Breast epithelium (tissue), 3 donors: ENCODE results near the gene STRAP.

Experiments used
- POLR2AphosphoS5 ChIP-seq, 3 donors: sonication (generic); formaldehyde crosslinking; IDR thresholded peaks; one replicate each; pipeline ENCODE4 v1.6.1; 2017; ENCODE audit warnings: antibody characterized with exemption in 3 of 3
- TF ChIP-seq, protein P1 (sequence below), 3 donors: fragments of 450-650 bp; IDR thresholded peaks; one replicate each; pipeline ENCODE4 v1.5.1; 2016 to 2017; ENCODE audit warnings: antibody characterized with exemption in 3 of 3, mild to moderate bottlenecking in 3 of 3, moderate library complexity in 3 of 3

DNA sequence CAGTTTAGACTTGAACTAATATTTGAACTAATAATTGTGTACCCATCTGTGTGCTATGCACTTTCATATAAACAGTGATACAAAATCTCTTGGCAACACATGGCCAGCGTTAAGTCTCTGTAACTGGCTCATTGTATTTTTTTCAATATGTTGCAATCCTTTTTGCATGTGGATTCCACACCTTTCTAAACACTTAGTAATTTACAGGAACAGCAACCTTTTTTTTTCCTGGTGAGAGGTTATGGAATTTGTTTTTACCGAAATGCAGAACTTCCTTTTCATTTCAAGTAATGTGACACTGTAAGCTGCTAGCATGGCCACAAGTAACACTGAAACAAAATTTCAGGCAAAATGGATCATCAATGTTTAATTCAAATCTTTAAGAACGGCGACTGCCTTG is 47.6 kb upstream of the STRAP start:
- TF ChIP-seq, protein P1, sequence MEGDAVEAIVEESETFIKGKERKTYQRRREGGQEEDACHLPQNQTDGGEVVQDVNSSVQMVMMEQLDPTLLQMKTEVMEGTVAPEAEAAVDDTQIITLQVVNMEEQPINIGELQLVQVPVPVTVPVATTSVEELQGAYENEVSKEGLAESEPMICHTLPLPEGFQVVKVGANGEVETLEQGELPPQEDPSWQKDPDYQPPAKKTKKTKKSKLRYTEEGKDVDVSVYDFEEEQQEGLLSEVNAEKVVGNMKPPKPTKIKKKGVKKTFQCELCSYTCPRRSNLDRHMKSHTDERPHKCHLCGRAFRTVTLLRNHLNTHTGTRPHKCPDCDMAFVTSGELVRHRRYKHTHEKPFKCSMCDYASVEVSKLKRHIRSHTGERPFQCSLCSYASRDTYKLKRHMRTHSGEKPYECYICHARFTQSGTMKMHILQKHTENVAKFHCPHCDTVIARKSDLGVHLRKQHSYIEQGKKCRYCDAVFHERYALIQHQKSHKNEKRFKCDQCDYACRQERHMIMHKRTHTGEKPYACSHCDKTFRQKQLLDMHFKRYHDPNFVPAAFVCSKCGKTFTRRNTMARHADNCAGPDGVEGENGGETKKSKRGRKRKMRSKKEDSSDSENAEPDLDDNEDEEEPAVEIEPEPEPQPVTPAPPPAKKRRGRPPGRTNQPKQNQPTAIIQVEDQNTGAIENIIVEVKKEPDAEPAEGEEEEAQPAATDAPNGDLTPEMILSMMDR (IDR thresholded peaks at IDR 0.05): no peak
- no peak for TF ChIP-seq POLR2AphosphoS5 (IDR thresholded peaks at IDR 0.05)
